Posterior vena cava (tissue), 2 donors: ENCODE measurements around the gene TPSB2. TPM values are rescaled to one million over a fixed set of nuclear protein-coding genes. Genes with fewer than 3 reads are reported as not detected.
"Not testable (repeated sequence)": the region's sequence is repeated elsewhere in the genome, so short reads cannot be mapped to it uniquely, and the experiment has no call there.

Source experiments
- DNase-seq: peaks from one replicate; pipeline ENCODE4 v3.0.0-alpha.2; 2020; ENCODE audit warnings: low spot score
- intact Hi-C, 2 donors: fragments of 100-400 bp; cut with DNase I; formaldehyde crosslinking; loops; one replicate each; pipeline versions ENCODE4 v1.14.1 to v1.14.2; 2022 to 2023
- total RNA-seq, 2 donors: library from RNA; stranded (reverse); fragmentation: NEBNext Ultra II Directional; extraction: Animal tissue kit (Norgen Biotek cat#: 25700); gene quantifications; one replicate each; pipeline ENCODE4 v1.2.1, GENCODE V29; 2021
- donor health status: DM: yes; HTN: yes; CAD: no.
- donor health status: DM: yes; HTN: yes; CAD: no.

The TPSB2 gene
- total RNA-seq, 2 donors from 2014 or later: 24.3 to 58.7 TPM

DNA sequence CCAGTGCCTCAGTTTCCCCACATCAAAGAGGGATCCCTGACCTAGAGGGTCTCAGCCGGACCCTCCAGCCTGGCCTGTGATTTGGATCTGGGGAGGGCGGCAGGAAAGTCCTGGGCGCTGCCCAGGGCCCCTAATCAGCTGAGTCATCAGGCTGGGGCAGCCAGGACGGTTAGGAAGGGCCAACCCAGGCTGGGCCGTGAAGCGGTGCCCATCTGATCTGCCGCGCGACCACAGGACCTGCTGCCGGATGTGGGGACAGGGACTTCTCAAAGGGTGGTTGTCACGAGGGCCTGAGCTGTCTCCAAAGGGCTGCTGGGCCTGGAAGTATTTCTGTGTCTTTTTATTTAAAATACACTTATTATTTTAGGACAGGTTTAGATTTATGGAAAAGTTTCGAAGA lies 14.9 kb upstream of the TPSB2 start:
- intact Hi-C loops: no loop called here
- DNase-seq: no peak

DNA sequence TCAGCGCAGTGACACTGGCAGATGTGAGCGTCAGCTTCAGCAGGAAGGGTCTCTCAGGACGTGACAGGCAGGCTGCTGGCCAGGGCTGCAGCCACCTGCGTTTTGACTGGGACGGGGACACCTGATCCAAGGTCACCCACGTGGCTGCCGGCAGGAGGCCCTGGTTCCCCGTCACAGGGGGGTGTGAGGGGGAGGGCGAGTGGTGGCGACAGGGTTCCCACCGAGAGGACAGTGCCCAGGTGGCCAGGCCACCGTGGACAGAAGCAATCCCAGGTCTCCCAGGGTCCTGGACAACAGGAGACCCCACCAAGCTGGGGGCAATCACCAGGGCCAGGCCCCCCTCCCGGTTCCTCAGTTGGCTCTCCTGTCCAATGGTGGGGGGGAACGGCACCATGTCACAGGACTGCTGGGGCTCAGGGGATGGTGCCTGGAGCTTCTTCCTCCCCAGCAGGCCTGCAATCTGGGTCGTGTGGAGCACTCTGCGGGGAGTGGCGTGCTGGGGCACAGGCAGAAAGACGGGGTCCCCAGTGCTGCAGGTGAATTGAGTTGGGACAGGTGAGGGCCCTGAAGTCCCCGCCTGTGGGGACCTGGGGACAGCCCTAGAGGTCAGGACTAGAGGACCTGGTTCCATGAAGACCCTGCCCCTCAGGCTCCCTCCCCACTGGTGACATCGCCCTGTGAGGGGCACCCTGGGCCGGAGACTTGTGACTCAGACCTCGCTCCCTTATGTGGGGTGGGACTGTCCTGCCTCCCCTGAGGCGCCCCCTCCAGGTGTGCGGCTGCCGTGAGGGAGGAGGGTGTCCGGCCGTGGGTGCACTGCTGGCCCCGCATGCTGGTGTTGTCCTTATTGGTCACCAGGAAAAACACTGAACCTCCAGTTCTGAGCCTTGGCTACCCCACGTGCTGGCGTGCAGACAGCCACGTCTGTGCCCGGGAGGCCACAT lies 14.2 kb upstream of the TPSB2 start:
- intact Hi-C loops, DNase-seq: not testable (repeated sequence)

DNA sequence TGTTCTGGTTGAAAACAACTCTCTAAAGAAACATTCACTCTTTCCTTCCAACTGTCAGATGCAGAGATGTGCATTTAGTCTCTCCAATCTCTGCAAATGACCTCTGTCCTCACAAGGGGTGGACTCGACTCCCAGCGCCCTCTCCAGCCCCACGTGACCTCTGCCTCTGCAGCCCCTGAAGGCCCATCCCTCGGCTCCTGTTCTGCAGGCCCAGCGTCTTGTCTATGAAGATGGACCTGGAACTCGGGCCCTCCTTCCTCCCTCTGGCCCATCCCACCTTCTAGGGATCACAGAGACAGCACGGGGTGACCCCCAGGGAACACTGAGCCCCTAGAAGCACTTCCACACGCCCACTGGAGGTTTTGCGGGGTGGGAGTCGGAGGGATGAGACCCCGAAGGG lies 13.4 kb upstream of the TPSB2 start:
- DNase-seq: not testable (repeated sequence)

DNA sequence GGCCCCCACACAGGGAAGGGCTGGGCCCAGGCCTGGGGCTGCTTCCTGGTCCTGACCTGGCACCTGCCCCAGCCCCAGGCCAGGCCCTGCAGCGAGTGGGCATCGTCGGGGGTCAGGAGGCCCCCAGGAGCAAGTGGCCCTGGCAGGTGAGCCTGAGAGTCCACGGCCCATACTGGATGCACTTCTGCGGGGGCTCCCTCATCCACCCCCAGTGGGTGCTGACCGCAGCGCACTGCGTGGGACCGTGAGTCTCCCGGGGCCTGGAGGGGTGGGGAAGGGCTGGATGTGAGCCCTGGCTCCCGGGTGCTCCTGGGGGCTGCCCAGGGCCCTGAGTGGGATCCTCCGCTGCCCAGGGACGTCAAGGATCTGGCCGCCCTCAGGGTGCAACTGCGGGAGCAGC lies 11.1 kb upstream of the TPSB2 start:
- DNase-seq, intact Hi-C loops: not testable (repeated sequence)

More for the DNA sequence above, 13.4 kb upstream of the TPSB2 start:
- intact Hi-C loops: not testable (repeated sequence)

DNA sequence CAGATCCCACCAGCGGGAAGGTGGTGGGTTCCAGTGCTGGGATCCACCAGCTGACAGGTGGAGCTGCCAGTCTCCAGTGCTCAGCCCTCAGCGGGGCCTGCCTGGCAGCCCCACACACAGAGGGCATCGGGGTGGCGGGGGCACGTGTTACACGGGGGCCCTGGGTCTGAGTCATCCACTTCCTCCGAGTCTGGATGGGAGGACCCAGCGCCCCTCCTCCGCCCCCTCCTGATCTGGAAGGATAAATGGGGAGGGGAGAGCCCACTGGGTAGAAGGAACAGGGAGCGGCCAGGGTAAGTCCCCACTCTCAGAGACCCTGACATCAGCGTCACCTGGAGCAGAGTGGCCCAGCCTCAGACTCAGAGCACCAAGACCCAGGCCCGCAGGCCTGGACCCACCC lies 10.5 kb upstream of the TPSB2 start, which contains the start of gene TPSAB1:
TPSAB1 (plus strand) TSS at position 270 of the 400 bp plus-strand sequence. CDS start 234 bp downstream, outside the sequence.
- DNase-seq, intact Hi-C loops: not testable (repeated sequence)

DNA sequence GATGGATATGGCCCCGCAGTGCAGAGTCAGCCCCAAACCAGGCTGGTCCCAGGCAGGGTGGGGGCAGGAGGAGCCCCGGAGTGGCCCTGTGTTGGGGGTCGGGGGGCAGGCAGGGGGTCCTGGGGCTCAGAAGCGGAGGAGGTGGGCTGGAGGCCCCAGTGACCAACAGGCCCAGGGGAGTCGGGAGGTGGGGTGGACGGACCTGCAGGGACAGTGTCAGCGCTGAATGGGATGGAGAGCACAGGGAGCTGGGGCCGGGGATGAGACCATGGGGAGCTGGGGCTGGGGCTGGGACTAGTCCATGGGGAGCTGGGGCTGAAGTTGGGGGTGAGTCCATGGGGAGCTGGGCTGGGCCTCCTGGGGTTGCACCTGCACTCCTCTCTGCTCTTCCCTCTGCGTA lies 9.6 kb upstream of the TPSB2 start:
- intact Hi-C loops, DNase-seq: not testable (repeated sequence)

DNA sequence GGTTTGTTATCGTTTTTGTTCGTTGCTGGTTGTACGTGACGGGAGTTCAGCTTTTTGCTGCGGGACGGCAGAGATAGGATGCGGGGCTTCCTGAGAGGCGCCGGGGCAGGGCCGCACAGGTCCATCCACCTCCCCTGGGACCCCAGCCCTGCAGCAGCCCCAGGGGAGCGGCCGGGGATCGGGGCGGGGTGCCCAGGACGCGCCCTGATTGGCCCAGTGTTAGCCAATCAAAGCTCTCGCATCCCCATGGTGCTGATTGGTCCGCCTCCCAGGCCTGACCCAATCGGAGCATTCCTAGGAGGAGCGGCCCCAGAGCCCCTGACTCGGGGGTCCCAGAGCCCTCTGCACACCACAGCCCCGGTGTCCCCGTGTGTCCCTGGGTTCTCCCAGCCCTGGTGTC lies 8.9 kb upstream of the TPSB2 start:
- DNase-seq, intact Hi-C loops: not testable (repeated sequence)

DNA sequence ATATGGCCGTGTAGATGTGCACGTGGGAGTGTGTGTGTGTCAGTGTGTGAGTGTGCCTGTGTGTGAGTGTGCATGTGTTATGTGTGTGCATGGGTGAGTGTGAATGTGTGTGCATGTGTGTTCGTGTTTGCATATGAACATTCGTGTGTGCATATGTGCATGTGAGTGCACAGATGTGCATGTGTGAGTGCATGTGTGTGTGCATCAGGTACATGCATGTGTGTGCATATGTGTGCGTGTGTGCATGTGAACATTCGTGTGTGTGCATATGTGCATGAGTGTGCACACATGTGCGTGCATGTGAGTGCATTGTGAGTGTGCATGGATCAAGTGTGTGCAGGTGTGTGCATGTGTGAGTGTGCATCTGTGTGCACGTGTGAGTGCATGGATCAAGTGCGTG lies 8.0 kb upstream of the TPSB2 start:
- no peak for DNase-seq
- intact Hi-C loops: no loop called here

DNA sequence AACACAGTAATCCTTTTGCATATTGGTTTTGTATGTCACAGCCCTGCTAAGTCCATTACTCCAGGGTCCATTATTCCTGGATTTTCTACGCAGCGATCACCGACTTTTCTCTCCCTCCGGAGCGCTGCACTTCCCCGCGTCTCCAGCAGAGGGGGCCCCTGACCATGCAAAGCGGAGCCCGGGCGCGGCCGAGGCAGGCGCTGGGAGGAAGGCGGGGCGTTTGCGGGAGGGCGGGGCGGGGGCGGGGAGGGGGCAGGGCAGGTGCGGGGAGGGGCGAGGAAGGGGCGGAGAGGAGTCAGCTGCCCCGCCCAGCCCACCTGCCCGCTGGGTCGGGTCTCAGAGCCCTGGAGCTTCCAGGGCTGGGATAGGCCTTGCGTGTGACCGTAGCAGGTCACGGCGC lies 6.7 kb upstream of the TPSB2 start:
- intact Hi-C loops, DNase-seq: not testable (repeated sequence)

DNA sequence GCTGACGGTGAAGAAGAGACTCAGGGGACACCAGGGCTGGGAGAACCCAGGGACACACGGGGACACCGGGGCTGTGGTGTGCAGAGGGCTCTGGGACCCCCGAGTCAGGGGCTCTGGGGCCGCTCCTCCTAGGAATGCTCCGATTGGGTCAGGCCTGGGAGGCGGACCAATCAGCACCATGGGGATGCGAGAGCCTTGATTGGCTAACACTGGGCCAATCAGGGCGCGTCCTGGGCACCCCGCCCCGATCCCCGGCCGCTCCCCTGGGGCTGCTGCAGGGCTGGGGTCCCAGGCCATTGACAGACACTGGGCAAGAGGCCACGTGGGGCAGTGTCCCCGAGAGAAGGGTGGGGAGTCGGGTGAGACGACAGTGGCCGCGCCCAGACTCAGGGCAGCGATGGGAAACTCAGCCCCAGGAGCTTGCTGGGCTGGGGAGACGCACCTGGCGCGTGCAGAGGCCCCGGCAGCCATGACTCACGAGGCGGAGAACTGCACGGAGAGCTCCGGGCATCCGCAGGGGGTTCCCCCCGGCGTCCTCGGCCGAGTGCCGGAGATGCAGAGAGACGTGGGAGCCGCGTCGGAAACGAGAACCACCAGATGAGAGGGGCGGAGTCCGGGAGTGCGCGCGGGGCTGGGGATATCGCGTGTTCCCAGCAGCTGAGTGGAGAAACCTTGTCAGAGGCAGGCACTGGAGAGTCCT lies 2.2 kb upstream of the TPSB2 start:
- DNase-seq, intact Hi-C loops: not testable (repeated sequence)

DNA sequence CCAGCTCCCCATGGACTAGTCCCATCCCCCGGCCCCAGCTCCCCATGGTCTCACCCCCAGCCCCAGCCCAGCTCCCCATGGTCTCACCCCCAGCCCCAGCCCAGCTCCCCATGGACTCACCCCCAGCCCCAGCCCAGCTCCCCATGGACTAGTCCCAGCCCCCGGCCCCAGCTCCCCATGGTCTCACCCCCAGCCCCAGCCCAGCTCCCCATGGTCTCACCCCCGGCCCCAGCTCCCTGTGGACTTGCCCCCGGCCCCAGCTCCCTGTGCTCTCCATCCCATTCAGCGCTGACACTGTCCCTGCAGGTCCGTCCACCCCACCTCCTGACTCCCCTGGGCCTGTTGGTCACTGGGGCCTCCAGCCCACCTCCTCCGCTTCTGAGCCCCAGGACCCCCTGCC lies 1.3 kb upstream of the TPSB2 start:
- intact Hi-C loops: not testable (repeated sequence)

DNA sequence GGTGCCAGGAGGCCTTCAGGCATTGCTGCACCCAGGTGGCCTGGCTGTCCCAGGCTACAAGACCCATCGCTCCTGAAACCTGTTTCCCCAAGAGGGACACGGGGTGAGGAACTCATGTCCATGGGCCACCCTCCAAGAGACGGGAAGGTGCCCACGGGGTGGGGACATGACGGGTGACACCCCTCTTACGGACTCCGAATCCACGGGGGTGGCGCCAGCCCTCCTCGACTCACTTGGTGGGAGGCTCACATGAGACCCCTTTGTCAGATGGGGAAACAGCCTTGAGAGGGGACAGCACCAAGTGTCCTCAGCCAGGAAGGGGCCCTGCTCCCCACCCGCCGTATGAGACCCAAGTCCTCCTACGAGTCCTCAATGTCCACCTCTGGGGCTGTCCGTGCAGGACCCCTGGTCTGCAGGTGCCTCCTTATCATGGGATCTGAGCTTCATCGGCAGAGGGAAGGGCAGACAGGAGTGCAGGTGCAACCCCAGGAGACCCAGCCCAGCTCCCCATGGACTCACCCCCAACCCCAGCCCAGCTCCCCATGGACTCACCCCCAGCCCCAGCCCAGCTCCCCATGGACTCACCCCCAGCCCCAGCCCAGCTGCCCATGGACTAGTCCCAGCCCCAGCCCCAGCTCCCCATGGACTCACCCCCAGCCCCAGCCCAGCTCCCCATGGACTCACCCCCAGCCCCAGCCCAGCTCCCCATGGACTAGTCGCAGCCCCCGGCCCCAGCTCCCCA lies 658 bp upstream of the TPSB2 start:
- DNase-seq, intact Hi-C loops: not testable (repeated sequence)

More for the DNA sequence above, 1.3 kb upstream of the TPSB2 start:
- not testable (repeated sequence) for DNase-seq

DNA sequence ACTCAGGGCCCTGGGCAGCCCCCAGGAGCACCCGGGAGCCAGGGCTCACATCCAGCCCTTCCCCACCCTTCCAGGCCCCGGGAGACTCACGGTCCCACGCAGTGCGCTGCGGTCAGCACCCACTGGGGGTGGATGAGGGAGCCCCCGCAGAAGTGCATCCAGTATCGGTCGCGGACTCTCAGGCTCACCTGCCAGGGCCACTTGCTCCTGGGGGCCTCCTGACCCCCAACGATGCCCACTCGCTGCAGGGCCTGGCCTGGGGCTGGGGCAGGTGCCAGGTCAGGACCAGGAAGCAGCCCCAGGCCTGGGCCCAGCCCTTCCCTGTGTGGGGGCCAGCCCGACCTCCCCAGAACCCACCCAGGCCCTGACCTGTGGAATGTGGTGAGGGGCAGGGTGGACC lies 508 bp downstream of the TPSB2 start:
- DNase-seq, intact Hi-C loops: not testable (repeated sequence)

DNA sequence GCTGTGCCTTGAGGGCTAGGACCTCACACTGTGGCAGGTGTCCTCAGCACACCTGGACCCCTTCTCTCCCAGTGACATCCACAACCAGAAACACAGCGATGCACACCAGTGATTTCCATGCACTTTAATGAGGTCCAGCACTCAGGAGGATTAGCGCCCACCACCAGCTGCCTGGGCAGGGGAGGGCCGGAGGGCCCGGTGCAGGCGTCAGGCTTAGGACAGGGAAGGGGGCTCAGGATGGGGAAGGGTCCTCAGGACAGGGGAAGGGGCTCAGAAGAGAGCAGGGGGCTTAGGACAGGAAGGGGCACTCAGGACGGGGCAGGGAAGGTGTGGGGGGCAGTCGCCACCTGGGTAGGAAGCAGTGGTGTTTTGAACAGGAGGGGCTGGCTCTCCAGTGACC lies 1.8 kb downstream of the TPSB2 start:
- DNase-seq, intact Hi-C loops: not testable (repeated sequence)

DNA sequence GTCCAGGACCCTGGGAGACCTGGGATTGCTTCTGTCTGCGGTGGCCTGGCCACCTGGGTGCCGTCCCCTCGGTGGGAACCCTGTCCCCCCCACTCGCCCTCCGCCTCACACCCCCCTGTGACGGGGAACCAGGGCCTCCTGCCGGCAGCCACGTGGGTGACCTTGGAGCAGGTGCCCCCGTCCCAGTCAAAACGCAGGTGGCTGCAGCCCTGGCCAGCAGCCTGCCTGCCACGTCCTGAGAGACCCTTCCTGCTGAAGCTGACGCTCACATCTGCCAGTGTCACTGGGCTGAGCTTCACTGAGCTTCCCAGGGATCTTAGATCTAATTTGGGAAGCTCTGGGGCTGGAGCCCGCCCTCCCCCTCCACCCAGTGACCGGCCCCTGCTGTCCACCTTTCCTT lies 3.3 kb downstream of the TPSB2 start:
- not testable (repeated sequence) for DNase-seq

DNA sequence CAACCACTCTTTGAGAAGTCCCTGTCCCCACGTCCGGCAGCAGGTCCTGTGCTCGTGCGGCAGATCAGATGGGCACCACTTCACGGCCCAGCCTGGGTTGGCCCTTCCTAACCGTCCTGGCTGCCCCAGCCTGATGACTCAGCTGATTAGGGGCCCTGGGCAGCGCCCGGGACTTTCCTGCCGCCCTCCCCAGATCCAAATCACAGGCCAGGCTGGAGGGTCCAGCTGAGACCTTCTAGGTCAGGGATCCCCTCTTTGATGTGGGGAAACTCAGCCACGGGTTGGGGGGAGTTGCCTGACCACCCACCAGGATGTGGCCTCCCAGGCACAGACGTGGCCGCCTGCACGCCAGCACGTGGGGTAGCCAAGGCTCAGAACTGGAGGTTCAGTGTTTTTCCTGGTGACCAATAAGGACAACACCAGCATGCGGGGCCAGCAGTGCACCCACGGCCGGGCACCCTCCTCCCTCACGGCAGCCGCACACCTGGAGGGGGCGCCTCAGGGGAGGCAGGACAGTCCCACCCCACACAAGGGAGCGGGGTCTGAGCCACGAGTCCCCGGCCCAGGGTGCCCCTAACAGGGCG lies 4.2 kb downstream of the TPSB2 start:
- intact Hi-C loops, DNase-seq: not testable (repeated sequence)

More for the DNA sequence above, 3.3 kb downstream of the TPSB2 start:
- intact Hi-C loops: not testable (repeated sequence)

DNA sequence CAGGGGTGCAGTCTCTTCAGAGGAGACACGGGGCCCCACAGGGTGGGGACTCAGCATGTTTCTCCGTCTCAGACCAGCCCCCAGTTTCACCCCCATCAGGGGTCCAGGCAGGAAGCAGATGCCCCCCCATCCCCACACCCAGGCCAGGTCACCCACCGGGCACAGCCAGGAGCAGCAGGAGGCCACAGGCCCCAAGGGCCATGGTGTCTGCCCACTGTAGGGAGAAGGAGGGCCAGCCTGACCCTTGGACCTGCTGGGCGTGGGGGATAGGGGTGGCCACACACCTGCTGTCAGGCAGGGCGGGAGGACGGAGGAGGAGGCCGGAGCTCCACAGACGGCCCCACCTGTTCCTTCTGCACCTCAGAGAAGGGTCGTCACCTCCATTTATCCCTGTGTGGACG lies 4.9 kb downstream of the TPSB2 start, which contains the start of gene TPSG1:
TPSG1 (minus strand) TSS at position 218 of the 401 bp plus-strand sequence; CDS start at position 202, 16 bp downstream.
- DNase-seq: no peak
- intact Hi-C loops: no loop called here

DNA sequence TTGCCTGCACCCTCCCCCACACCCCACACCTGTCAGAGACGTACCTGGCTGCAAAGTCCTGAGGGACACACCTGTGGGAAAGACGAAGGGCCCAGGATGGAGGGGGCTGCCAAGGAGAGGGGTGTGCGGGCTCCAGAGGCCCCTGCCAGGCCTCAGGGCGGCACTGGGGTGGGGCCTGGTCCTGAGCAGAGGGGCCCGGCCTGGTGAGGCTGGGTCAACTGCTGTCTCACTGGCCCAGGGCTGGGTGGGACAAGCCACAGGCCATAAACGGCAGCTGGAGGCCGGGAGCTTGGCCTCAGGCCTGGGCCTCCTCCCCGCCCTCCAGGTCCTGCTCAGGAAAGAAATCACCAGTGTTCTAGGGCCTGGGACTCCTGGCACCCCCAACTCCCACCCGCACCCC lies 5.4 kb downstream of the TPSB2 start:
- no peak for DNase-seq

More for the DNA sequence above, 5.4 kb downstream of the TPSB2 start:
- intact Hi-C loops: no loop called here
